Measurements from ENCODE around the gene GNAZ.
"Not testable (repeated sequence)": the region's sequence is repeated elsewhere in the genome, so short reads cannot be mapped to it uniquely, and the experiment has no call there.

The GNAZ gene

GRCh38 chr22:23133922-23134321 lies 63.6 kb downstream of the GNAZ start:
- Histone ChIP-seq H3K9me3 (ENCODE audit: control insufficient read depth, low read length) (no peaks in the 10 kb centered on the region), H3K27me3 (replicated peaks; ENCODE audit: control insufficient read depth, insufficient read depth, low read length, poor library complexity, severe bottlenecking) (no peaks in the 10 kb centered on the region), H3K4me3 (ENCODE audit: insufficient read depth, low read depth, low read length, poor library complexity, severe bottlenecking) (no peak overlapping the region), H3K4me1 (ENCODE audit: control insufficient read depth, insufficient read depth, low read length, poor library complexity, severe bottlenecking) (peaks cover 28% of the 10 kb centered on the region), H3K36me3 (ENCODE audit: control insufficient read depth, insufficient read depth, low read length) (no peaks in the 10 kb centered on the region), H3K27ac (ENCODE audit: insufficient read depth, low read length, poor library complexity, severe bottlenecking) (no peak overlapping the region)
- no peak for DNase-seq

GRCh38 chr22:23136991-23137390 lies 66.7 kb downstream of the GNAZ start:
- H3K4me3 ChIP-seq (ENCODE audit: insufficient read depth, low read depth, low read length, poor library complexity, severe bottlenecking); DNase-seq; H3K9me3 ChIP-seq (ENCODE audit: control insufficient read depth, low read length); H3K36me3 ChIP-seq (ENCODE audit: control insufficient read depth, insufficient read depth, low read length); H3K27me3 ChIP-seq (replicated peaks; ENCODE audit: control insufficient read depth, insufficient read depth, low read length, poor library complexity, severe bottlenecking): not testable (repeated sequence)
- H3K4me1 ChIP-seq (ENCODE audit: control insufficient read depth, insufficient read depth, low read length, poor library complexity, severe bottlenecking) = peaks cover 45% of the 10 kb centered on the region
- H3K27ac ChIP-seq (ENCODE audit: insufficient read depth, low read length, poor library complexity, severe bottlenecking) = peak overlapping the region; percentile 68

- Histone ChIP-seq H3K4me3 (ENCODE audit: insufficient read depth, low read depth, low read length, poor library complexity, severe bottlenecking) (no peak overlapping the region), H3K27me3 (replicated peaks; ENCODE audit: control insufficient read depth, insufficient read depth, low read length, poor library complexity, severe bottlenecking) (no peaks in the 10 kb centered on the region), H3K4me1 (ENCODE audit: control insufficient read depth, insufficient read depth, low read length, poor library complexity, severe bottlenecking) (peaks cover 48% of the 10 kb centered on the region), H3K27ac (ENCODE audit: insufficient read depth, low read length, poor library complexity, severe bottlenecking) (peak overlapping the region; percentile 68), H3K36me3 (ENCODE audit: control insufficient read depth, insufficient read depth, low read length) (no peaks in the 10 kb centered on the region), H3K9me3 (ENCODE audit: control insufficient read depth, low read length) (no peaks in the 10 kb centered on the region)
- DNase-seq = no peak
Measured at GRCh38 chr22:23137468-23137867, 67.1 kb downstream of the GNAZ start.

GRCh38 chr22:23137905-23138561 lies 67.7 kb downstream of the GNAZ start:
- Histone ChIP-seq H3K27ac (ENCODE audit: insufficient read depth, low read length, poor library complexity, severe bottlenecking) (peak overlapping the region; percentile 68), H3K4me1 (ENCODE audit: control insufficient read depth, insufficient read depth, low read length, poor library complexity, severe bottlenecking) (peaks cover 54% of the 10 kb centered on the region), H3K4me3 (ENCODE audit: insufficient read depth, low read depth, low read length, poor library complexity, severe bottlenecking) (no peak overlapping the region), H3K27me3 (replicated peaks; ENCODE audit: control insufficient read depth, insufficient read depth, low read length, poor library complexity, severe bottlenecking) (no peaks in the 10 kb centered on the region), H3K9me3 (ENCODE audit: control insufficient read depth, low read length) (no peaks in the 10 kb centered on the region), H3K36me3 (ENCODE audit: control insufficient read depth, insufficient read depth, low read length) (no peaks in the 10 kb centered on the region)
- peak; percentile 30 to 40 (median 39) for DNase-seq

- H3K4me3 ChIP-seq (ENCODE audit: insufficient read depth, low read depth, low read length, poor library complexity, severe bottlenecking) = no peak overlapping the region
- H3K9me3 ChIP-seq (ENCODE audit: control insufficient read depth, low read length) = no peaks in the 10 kb centered on the region
- no peaks in the 10 kb centered on the region for H3K27me3 ChIP-seq (replicated peaks; ENCODE audit: control insufficient read depth, insufficient read depth, low read length, poor library complexity, severe bottlenecking)
- no peaks in the 10 kb centered on the region for H3K36me3 ChIP-seq (ENCODE audit: control insufficient read depth, insufficient read depth, low read length)
- peak overlapping the region; percentile 68 for H3K27ac ChIP-seq (ENCODE audit: insufficient read depth, low read length, poor library complexity, severe bottlenecking)
- DNase-seq = no peak
- H3K4me1 ChIP-seq (ENCODE audit: control insufficient read depth, insufficient read depth, low read length, poor library complexity, severe bottlenecking) = peaks cover 55% of the 10 kb centered on the region
Measured at GRCh38 chr22:23138584-23139435, 68.5 kb downstream of the GNAZ start.

GRCh38 chr22:23140385-23140784 lies 70.1 kb downstream of the GNAZ start:
- Histone ChIP-seq H3K27ac (ENCODE audit: insufficient read depth, low read length, poor library complexity, severe bottlenecking) (no peak overlapping the region), H3K36me3 (ENCODE audit: control insufficient read depth, insufficient read depth, low read length) (no peaks in the 10 kb centered on the region), H3K27me3 (replicated peaks; ENCODE audit: control insufficient read depth, insufficient read depth, low read length, poor library complexity, severe bottlenecking) (no peaks in the 10 kb centered on the region), H3K4me1 (ENCODE audit: control insufficient read depth, insufficient read depth, low read length, poor library complexity, severe bottlenecking) (peaks cover 62% of the 10 kb centered on the region), H3K9me3 (ENCODE audit: control insufficient read depth, low read length) (no peaks in the 10 kb centered on the region), H3K4me3 (ENCODE audit: insufficient read depth, low read depth, low read length, poor library complexity, severe bottlenecking) (no peak overlapping the region)
- no peak for DNase-seq

GRCh38 chr22:23142546-23143105 lies 72.3 kb downstream of the GNAZ start:
- peaks cover 51% of the 10 kb centered on the region for H3K4me1 ChIP-seq (ENCODE audit: control insufficient read depth, insufficient read depth, low read length, poor library complexity, severe bottlenecking)
- no peak overlapping the region for H3K4me3 ChIP-seq (ENCODE audit: insufficient read depth, low read depth, low read length, poor library complexity, severe bottlenecking)
- no peaks in the 10 kb centered on the region for H3K9me3 ChIP-seq (ENCODE audit: control insufficient read depth, low read length)
- no peaks in the 10 kb centered on the region for H3K27me3 ChIP-seq (replicated peaks; ENCODE audit: control insufficient read depth, insufficient read depth, low read length, poor library complexity, severe bottlenecking)
- H3K27ac ChIP-seq (ENCODE audit: insufficient read depth, low read length, poor library complexity, severe bottlenecking) = peak overlapping the region; percentile 76
- no peaks in the 10 kb centered on the region for H3K36me3 ChIP-seq (ENCODE audit: control insufficient read depth, insufficient read depth, low read length)
- DNase-seq = no peak

- Histone ChIP-seq H3K4me1 (ENCODE audit: control insufficient read depth, insufficient read depth, low read length, poor library complexity, severe bottlenecking) (peaks cover 47% of the 10 kb centered on the region), H3K4me3 (ENCODE audit: insufficient read depth, low read depth, low read length, poor library complexity, severe bottlenecking) (no peak overlapping the region), H3K27ac (ENCODE audit: insufficient read depth, low read length, poor library complexity, severe bottlenecking) (peak overlapping the region; percentile 76), H3K27me3 (replicated peaks; ENCODE audit: control insufficient read depth, insufficient read depth, low read length, poor library complexity, severe bottlenecking) (no peaks in the 10 kb centered on the region), H3K9me3 (ENCODE audit: control insufficient read depth, low read length) (no peaks in the 10 kb centered on the region), H3K36me3 (ENCODE audit: control insufficient read depth, insufficient read depth, low read length) (no peaks in the 10 kb centered on the region)
- no peak for DNase-seq
Measured at GRCh38 chr22:23143119-23143518, 72.8 kb downstream of the GNAZ start.

- H3K27ac ChIP-seq (ENCODE audit: insufficient read depth, low read length, poor library complexity, severe bottlenecking) = peak overlapping the region; percentile 79
- no peaks in the 10 kb centered on the region for H3K27me3 ChIP-seq (replicated peaks; ENCODE audit: control insufficient read depth, insufficient read depth, low read length, poor library complexity, severe bottlenecking)
- H3K36me3 ChIP-seq (ENCODE audit: control insufficient read depth, insufficient read depth, low read length) = no peaks in the 10 kb centered on the region
- peaks cover 37% of the 10 kb centered on the region for H3K4me1 ChIP-seq (ENCODE audit: control insufficient read depth, insufficient read depth, low read length, poor library complexity, severe bottlenecking)
- H3K9me3 ChIP-seq (ENCODE audit: control insufficient read depth, low read length) = no peaks in the 10 kb centered on the region
- H3K4me3 ChIP-seq (ENCODE audit: insufficient read depth, low read depth, low read length, poor library complexity, severe bottlenecking) = peak overlapping the region; percentile 37
- no peak for DNase-seq
Measured at GRCh38 chr22:23144432-23144831, 74.1 kb downstream of the GNAZ start.

Data from effector memory CD4-positive, alpha-beta T cell (primary cell).